ENCODE results near the gene GCGR.

GRCh38 chr17:81845881-81846742 is 42.2 kb downstream of the GCGR start:
- TF ChIP-seq CTCF (conservative IDR thresholded peaks at IDR 0.05) (no peak), ZFX (IDR thresholded peaks at IDR 0.05) (no peak)

All from C4-2B (cell line).